Measurements from ENCODE around the gene KIAA0513.

DNA sequence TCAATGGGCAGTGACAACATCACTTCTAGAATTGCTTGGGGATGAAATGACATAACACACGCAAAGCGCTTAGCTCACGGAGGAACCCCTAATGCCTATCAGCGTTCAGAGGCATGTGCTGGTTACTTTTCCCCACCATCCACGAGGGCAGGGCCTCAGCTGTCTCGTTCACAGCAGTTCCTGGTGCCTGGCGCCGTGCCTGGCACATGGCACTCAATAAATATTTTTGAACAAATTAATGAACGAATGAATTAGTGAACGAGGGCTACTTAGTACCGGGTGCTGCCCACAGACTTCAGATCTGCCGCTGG, 98.8 kb downstream of the KIAA0513 start:
- TF ChIP-seq TAF1 (IDR thresholded peaks at IDR 0.05; ENCODE audit: borderline replicate concordance, insufficient read depth, low read length) (no peak), POLR2AphosphoS5 (IDR thresholded peaks at IDR 0.05; ENCODE audit: low read depth, low read length) (no peak), FOXP2 (optimal IDR thresholded peaks at IDR 0.05; ENCODE audit: borderline replicate concordance, extremely low read depth, extremely low read length, insufficient read depth) (no peak)
- TF ChIP-seq, protein P1, sequence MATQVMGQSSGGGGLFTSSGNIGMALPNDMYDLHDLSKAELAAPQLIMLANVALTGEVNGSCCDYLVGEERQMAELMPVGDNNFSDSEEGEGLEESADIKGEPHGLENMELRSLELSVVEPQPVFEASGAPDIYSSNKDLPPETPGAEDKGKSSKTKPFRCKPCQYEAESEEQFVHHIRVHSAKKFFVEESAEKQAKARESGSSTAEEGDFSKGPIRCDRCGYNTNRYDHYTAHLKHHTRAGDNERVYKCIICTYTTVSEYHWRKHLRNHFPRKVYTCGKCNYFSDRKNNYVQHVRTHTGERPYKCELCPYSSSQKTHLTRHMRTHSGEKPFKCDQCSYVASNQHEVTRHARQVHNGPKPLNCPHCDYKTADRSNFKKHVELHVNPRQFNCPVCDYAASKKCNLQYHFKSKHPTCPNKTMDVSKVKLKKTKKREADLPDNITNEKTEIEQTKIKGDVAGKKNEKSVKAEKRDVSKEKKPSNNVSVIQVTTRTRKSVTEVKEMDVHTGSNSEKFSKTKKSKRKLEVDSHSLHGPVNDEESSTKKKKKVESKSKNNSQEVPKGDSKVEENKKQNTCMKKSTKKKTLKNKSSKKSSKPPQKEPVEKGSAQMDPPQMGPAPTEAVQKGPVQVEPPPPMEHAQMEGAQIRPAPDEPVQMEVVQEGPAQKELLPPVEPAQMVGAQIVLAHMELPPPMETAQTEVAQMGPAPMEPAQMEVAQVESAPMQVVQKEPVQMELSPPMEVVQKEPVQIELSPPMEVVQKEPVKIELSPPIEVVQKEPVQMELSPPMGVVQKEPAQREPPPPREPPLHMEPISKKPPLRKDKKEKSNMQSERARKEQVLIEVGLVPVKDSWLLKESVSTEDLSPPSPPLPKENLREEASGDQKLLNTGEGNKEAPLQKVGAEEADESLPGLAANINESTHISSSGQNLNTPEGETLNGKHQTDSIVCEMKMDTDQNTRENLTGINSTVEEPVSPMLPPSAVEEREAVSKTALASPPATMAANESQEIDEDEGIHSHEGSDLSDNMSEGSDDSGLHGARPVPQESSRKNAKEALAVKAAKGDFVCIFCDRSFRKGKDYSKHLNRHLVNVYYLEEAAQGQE (IDR thresholded peaks at IDR 0.05; ENCODE audit: insufficient read depth in 1 of 2, low read depth in 2 of 2, low read length in 2 of 2), result no peak
